Activated naive CD4-positive, alpha-beta T cell treated with anti-CD3 and anti-CD28 coated beads, Interleukin-2, amount 50 U/mL, for 72 hours (primary cell): ENCODE data around the gene TMEM176B. TPM values are rescaled to one million over a fixed set of nuclear protein-coding genes. Genes with fewer than 3 reads are reported as not detected.
"Not testable (repeated sequence)": the region's sequence is repeated elsewhere in the genome, so short reads cannot be mapped to it uniquely, and the experiment has no call there.

Experiments used
- ATAC-seq, 2 donors: fragments of 150-1000 bp; cut with Tn5 transposase; 2 replicates each; pipeline ENCODE4 v1.10.0; 2021; ENCODE audit warnings: mild to moderate bottlenecking in 2 of 2, moderate library complexity in 2 of 2
- DNase-seq, 2 donors: peaks; one replicate each; pipeline ENCODE4 v3.0.0; 2021 to 2022; ENCODE audit warnings: low spot score in 2 of 2
- H3K27ac Mint-ChIP-seq, 2 donors: one replicate each; pipeline ENCODE4 v1.8.0; 2022; ENCODE audit warnings: mild to moderate bottlenecking in 2 of 2, mixed read lengths in 2 of 2
- H3K36me3 Mint-ChIP-seq, 2 donors: one replicate each; pipeline ENCODE4 v1.8.0; 2022; ENCODE audit warnings: mixed read lengths in 2 of 2
- H3K9me3 Mint-ChIP-seq, 2 donors: one replicate each; pipeline ENCODE4 v1.8.0; 2022; ENCODE audit warnings: mixed read lengths in 2 of 2
- total RNA-seq, 2 donors: library from RNA; stranded (reverse); gene quantifications; one replicate each; pipeline ENCODE4 v1.2.3, GENCODE V29; 2022

Gene TMEM176B
- total RNA-seq, 2 donors from 2014 or later = not detected

GRCh38 chr7:150826061-150826849 is 26.1 kb upstream of the TMEM176B start:
- no peaks in the 10 kb centered on the region for H3K36me3 Mint-ChIP-seq
- no peaks in the 10 kb centered on the region for H3K9me3 Mint-ChIP-seq
- no peak for ATAC-seq
- no peak overlapping the region for H3K27ac Mint-ChIP-seq
- DNase-seq = no peak

DNA sequence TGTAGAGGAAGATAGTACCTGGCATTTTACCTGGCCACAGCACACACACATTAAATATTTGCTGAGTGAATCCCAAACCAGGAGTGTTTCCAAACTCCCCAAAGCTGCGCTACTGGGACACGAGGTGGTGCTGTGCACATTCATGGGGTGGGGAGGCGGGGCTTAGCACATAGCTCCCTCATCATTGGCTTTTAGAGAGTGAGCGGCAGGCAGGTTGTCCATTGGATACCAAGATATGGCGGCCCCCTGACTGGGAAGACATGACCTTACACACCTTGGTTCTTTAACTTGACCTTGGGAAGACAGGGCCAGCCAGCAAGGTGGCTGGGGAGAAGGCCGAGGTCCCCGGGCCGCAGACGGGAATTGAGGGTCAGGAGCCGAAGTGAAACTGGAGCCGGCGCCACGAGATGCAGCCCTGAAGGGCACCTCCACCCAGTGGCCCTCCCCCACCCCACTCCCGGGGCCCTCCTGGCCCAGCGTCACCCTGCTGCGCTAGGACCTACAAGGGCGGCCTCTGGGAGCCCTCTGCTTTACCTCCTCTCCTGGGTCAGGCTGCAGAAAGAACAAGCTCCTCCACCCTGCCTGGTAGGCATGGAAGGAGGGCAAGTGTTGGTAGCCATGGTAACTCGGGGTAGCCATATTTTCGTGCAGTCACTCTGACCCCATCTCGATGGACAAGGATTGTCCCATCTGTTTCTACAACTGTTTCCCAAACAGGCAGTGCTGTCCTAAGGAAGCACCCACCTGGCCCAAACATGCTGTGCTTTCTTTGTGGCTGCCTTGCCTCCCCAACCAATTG is 24.4 kb upstream of the TMEM176B start:
- H3K36me3 Mint-ChIP-seq = no peaks in the 10 kb centered on the region
- no peaks in the 10 kb centered on the region for H3K9me3 Mint-ChIP-seq
- ATAC-seq (no peak), DNase-seq (no peak)
- H3K27ac Mint-ChIP-seq = no peak overlapping the region

GRCh38 chr7:150823484-150824126 is 23.4 kb upstream of the TMEM176B start:
- Mint-ChIP-seq H3K27ac (no peak overlapping the region), H3K9me3 (no peaks in the 10 kb centered on the region), H3K36me3 (no peaks in the 10 kb centered on the region)
- DNase-seq (no peak), ATAC-seq (no peak)

- H3K27ac Mint-ChIP-seq = no peak overlapping the region
- H3K9me3 Mint-ChIP-seq = no peaks in the 10 kb centered on the region
- no peaks in the 10 kb centered on the region for H3K36me3 Mint-ChIP-seq
- ATAC-seq = no peak
- DNase-seq = no peak
These were observed 22.9 kb upstream of the TMEM176B start for GRCh38 chr7:150823043-150823442.

- peaks cover 0 to 7% of the 10 kb centered on the region in 2 donors for H3K36me3 Mint-ChIP-seq
- ATAC-seq = no peak
These were observed 20.5 kb upstream of the TMEM176B start for GRCh38 chr7:150820578-150821198.

GRCh38 chr7:150820148-150820547 is 20.0 kb upstream of the TMEM176B start:
- Mint-ChIP-seq H3K9me3 (peaks cover 8% of the 10 kb centered on the region in 2 donors), H3K36me3 (peaks cover 0 to 8% of the 10 kb centered on the region in 2 donors), H3K27ac (no peak overlapping the region)
- no peak for DNase-seq
- ATAC-seq = no peak

More at GRCh38 chr7:150820578-150821198, 20.5 kb upstream of the TMEM176B start:
- DNase-seq = no peak
- Mint-ChIP-seq H3K27ac (no peak overlapping the region), H3K9me3 (peaks cover 7% of the 10 kb centered on the region in 2 donors)

DNA sequence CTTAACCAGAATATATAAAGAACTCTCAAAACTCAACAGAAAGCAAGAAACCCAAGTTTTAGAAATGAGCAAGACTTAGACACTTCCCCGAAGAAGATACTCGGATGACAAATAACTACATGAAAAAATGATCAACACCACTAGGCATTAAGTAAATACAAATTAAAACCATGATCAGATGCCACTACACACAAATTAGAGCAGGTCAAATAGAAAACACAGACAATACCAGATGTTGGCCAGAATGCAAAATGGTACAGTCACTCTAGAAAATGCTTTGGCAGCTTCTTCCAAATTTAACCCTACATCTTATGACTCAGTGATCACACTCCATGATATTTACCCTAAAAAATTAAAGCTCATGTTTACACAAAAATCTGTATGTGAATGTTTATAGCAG is 18.8 kb upstream of the TMEM176B start:
- Mint-ChIP-seq H3K9me3 (peaks cover 11 to 13% of the 10 kb centered on the region in 2 donors), H3K36me3 (peaks cover 0 to 8% of the 10 kb centered on the region in 2 donors), H3K27ac (no peak overlapping the region)
- no peak for ATAC-seq
- no peak for DNase-seq

DNA sequence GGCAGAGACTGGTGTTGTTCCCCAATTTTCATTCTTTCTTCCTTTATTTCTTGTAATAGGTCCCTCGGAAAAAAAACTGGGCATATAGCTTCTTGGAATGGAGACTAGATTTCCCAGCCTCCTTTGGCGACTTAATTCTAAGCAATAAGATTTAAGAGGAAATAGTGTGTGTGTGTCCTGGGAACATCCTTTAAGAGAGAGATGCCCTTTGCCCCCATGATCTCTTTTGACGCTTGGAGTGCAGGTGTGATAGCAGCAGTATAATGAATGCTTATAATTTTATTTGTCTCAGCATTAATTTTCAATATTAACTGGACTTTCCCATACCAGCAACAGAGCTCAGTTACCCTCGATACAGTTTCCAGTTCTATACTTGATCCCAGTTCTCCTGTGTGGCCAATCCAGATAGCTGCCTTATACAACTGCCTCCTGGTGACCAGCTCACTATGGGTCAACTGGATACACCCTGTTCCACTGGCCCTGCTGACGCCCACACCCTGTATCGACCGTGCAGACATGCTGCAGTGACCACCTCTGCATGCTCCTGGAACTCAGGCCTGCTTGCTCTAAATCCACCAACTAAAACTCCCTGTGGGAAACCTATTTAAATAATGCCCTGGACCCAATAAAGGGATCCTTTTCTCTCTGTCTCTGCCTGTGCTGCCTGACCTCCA is 14.3 kb upstream of the TMEM176B start:
- H3K36me3 Mint-ChIP-seq = peaks cover 0 to 8% of the 10 kb centered on the region in 2 donors
- H3K27ac Mint-ChIP-seq = no peak overlapping the region
- ATAC-seq = no peak
- no peak for DNase-seq
- peaks cover 11 to 18% of the 10 kb centered on the region in 2 donors for H3K9me3 Mint-ChIP-seq

DNA sequence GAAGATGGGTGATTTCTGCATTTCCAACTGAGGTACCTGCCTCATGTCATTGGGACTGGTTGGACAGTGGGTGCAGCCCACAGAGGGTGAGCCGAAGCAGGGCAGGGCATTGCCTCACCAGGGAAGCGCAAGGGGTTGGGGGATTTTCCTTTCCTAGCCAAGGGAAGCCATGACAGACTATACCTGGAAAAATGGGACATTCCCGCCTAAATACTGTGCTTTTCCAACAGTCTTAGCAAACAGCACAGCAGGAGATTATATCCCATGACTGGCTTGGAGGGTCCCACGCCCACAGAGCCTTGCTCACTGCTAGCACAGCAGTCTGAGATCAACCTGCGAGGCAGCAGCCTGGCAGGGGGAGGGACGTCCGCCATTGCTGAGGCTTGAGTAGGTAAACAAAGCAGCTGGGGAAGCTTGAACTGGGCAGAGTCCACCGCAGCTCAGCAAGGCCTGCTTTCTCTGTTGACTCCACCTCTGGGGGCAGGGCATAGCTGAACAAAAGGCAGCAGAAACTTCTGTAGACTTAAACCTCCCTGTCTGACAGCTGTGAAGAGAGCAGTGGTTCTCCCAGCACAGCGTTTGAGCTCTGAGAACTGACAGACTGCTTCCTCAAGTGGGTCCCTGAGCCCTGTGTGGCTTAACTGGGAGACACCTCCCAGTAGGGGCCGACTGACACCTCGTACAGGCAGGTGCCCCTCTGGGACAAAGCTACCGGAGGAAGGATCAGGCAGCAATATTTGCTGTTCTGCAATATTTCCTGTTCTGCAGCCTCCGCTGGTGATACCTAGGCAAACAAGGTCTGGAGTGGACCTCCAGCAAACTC is 7.7 kb upstream of the TMEM176B start:
- not testable (repeated sequence) for H3K9me3 Mint-ChIP-seq, DNase-seq, ATAC-seq, H3K27ac Mint-ChIP-seq
- peaks cover 0 to 10% of the 10 kb centered on the region in 2 donors for H3K36me3 Mint-ChIP-seq

DNA sequence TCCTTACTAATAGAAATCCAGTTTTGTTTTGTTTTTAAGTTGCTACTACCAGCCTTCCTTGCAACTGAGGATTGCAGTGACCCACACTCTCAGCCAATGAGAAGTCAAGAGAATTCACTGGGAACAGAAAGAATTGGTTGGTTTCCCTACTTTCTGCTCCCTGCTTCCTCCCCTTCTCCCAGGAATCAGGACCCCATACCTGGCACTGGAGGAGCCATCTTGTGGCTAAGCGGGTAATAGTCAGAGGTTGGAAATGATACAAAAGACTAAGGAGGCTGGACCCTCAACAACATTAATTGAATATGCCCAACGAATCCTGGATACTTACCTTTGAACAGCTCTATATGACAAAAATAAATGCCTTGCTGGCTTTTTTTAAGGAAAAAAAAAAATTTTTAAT is 6.7 kb upstream of the TMEM176B start:
- no peak for ATAC-seq
- H3K36me3 Mint-ChIP-seq = peaks cover 4 to 18% of the 10 kb centered on the region in 2 donors
- no peak for DNase-seq

DNA sequence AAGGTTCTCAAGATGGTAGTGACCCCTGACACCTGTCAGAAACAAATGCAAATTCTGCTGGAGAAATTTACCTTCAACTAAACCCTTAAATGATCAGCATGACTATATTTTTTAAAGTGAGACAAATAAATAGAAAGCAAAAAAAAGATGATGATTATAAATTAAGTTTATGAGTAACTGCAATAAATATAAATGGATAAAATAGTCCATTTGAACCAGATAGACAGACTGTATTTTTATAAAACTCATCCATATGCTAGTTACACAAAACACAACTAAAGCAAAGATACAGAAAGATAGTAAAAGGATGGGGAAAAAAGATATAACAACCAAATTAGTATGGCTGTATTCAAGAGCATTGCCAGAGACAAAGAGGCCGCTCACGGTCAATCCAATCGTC is 6.3 kb upstream of the TMEM176B start:
- H3K27ac Mint-ChIP-seq = no peak overlapping the region
- ATAC-seq (no peak), DNase-seq (no peak)
- H3K9me3 Mint-ChIP-seq = peaks cover 4 to 5% of the 10 kb centered on the region in 2 donors
- peaks cover 7 to 18% of the 10 kb centered on the region in 2 donors for H3K36me3 Mint-ChIP-seq

More for the DNA sequence above, 6.7 kb upstream of the TMEM176B start:
- Mint-ChIP-seq H3K9me3 (peaks cover 4 to 5% of the 10 kb centered on the region in 2 donors), H3K27ac (no peak overlapping the region)

DNA sequence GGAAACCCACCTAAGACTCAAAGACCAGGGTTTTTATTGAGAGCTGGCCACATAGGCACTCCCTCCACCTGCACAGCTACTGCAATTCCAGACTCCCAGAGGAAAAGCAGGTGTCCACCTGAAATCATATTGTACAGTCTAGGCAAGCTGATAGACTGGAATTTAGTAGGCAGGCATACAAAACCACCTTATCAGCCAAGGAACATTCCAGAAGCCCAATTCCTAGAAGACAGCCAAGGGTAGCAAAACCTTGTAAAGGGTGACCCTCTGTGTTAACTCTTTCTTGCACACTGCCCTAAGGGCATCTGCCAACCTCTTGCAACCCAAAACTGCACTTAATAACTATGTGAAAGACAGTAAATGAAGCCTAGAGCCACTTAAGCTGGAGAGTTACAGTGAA is 5.7 kb upstream of the TMEM176B start:
- ATAC-seq = no peak
- peaks cover 7 to 18% of the 10 kb centered on the region in 2 donors for H3K36me3 Mint-ChIP-seq
- H3K9me3 Mint-ChIP-seq = peaks cover 4 to 5% of the 10 kb centered on the region in 2 donors
- no peak overlapping the region for H3K27ac Mint-ChIP-seq
- DNase-seq = no peak

DNA sequence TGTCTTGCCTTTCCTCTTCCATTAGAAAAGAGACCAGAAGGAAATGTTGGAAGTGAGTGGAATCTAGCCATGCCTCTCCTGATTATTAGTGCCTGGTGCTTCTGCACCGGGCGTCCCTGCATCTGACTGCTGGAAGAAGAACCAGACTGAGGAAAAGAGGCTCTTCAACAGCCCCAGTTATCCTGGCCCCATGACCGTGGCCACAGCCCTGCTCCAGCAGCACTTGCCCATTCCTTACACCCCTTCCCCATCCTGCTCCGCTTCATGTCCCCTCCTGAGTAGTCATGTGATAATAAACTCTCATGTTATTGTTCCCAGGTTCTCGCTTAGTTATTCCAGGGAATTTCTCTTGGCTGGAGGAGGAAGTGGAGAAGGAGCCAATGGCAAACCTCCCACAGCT is 4.6 kb upstream of the TMEM176B start:
- Mint-ChIP-seq H3K36me3 (peaks cover 7 to 18% of the 10 kb centered on the region in 2 donors), H3K27ac (no peak overlapping the region), H3K9me3 (peaks cover 0 to 4% of the 10 kb centered on the region in 2 donors)
- no peak for DNase-seq
- no peak for ATAC-seq

- Mint-ChIP-seq H3K9me3 (peaks cover 0 to 4% of the 10 kb centered on the region in 2 donors), H3K36me3 (peaks cover 7 to 18% of the 10 kb centered on the region in 2 donors), H3K27ac (no peak overlapping the region)
- ATAC-seq (no peak), DNase-seq (no peak)
These were observed 3.1 kb upstream of the TMEM176B start for GRCh38 chr7:150803161-150803860.
